GM21825 (cell line): ENCODE results near the gene ZNF652.

Experiments
- ATAC-seq: cut with Tn5 transposase; IDR thresholded peaks from one replicate; pipeline ENCODE4 v1.9.1; 2021; ENCODE audit warnings: mild to moderate bottlenecking, moderate library complexity; ENCODE audit not compliant: unreplicated experiment

The ZNF652 gene

DNA sequence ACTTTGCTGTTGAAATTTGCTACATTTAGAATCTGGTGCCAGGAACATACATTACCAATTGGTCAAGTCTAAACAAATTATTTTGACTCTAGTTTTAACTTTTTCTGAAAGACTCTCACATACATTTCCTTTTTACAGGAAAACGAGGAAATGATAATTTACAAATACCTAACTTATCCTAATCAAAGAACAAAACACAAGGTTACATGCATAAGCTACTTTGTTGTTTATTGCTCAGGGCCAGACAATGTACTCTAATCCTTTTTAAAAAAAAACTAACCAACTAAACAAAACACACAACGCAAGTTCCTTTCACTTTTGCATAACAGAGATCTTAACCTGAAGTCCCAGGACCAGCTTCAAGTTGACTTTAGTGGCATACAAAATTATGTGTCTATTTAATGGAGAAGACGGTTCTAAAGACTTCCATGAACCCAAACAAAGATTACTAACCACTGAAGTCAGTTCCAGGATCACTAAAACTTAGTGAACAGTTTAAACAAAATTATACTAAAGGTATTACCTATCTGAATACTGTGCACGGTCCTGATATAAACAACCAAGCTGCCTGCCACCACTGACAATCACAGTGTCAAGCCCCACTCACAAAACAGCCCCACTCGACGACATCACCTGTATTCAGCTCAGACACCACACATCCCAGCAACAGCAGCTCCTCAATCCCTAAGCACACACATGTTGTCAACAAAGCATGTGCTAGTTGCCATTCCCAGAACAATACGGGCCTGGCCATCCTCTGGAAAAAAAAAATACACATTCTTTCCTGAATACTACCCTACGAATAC, 1.9 kb downstream of the ZNF652 start:
- no peak for ATAC-seq

DNA sequence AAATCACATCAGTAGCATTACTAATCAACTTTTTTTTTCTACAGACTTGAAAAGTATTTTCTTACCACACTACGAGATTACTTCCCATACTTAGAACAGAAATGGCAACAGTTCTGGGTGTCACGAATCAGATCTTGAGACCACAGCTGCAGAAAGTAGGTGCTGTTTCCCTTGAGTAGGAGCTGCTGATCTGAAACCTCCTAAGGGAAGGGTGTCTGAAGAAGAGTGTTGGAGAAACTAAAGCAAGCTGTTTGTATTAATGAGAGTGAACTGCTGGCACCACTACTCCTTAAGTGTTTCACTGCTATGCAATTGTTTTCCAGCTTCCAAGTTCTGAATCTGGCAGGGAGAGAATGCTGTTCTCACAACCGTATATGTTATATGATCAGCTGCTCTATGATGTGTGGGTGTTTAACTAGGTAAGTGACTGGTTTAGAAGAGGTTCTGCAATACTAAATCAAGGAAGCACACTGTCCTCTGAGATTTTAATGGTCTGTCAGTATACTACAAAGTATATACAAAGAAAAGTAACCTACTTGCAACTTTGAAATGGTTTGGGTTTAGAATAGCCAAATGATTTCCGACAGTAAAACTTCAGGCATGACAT, 3.3 kb downstream of the ZNF652 start:
- peak; percentile 23 for ATAC-seq

DNA sequence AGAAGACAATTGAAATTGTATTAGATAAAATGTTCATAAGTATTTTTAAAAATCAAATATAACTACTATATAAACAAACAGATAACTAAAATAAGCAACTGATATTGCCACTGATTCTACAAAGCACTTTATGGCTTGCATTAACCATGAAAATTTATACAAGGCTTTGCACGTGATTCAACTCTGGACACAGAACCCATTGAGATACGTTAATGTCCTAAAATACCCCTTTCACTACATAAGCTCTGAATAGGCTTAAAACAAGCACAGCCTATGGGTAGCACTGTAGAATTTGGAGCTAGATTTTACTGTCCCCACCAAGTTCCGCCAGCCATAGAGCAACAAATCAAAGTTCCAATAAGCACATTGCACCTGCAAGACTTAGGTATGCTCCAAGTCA, 4.5 kb downstream of the ZNF652 start:
- no peak for ATAC-seq

DNA sequence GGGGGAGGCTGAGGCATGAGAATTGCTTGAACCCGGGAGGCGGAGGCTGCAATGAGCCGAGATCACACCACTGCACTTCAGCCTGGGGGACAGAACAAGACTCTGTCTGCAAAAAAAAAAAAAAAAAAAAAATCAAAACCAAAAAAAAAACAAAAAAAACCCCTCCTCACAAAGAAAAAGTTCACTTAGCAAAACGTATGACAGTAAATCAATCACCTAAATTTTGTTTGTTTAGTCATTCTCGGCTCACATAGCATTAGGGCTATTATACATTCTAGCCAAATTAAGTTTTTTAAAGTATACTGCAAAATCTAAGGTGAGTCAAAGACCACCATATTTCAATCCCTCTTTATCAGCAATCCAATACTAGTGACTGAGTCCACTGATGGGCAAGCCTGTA, 5.7 kb downstream of the ZNF652 start:
- no peak for ATAC-seq

DNA sequence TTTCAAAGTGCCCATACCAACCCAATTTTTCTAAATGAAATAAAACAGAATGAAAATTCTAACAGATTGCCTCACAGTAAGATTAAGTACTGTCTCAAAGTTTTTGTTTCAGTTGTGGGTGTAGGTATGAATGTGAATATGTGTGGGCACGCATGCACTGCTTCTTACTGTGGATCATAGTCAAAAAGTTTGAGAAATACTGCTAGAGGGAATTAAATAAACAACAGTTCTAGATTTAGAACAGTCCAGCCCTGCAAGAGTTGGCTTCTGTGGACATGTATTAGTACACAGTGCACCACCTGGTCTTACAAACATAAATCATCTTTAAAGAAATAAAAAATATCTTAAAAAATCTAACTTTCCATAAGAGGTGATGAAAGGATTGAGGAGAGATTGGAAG, 8.4 kb downstream of the ZNF652 start:
- ATAC-seq: no peak

DNA sequence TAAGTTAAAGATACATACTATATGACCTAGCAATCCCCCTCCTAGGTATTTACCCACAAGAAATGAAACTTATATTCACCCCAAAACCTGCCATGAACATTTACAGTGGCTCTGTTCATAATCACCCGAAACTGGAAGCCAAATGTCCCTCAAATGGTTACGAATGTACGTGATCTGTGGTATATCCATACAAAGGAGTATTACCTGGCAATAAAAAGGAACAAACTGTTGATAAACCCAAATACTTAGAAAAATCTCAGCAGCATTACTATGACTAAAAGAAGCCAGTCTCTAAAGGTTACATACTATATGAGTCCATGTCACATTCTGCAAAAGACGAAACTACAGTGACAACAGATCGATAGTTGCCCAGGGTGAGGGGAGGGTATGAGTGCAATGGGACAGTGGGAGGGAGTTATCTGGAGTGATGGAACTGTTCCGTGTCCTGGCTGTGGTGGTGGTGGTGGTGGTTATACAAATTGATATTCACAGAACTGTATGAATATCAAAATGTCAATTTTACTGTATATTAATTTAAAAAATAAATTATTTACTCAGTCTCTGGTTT, 9.4 kb downstream of the ZNF652 start:
- no peak for ATAC-seq

DNA sequence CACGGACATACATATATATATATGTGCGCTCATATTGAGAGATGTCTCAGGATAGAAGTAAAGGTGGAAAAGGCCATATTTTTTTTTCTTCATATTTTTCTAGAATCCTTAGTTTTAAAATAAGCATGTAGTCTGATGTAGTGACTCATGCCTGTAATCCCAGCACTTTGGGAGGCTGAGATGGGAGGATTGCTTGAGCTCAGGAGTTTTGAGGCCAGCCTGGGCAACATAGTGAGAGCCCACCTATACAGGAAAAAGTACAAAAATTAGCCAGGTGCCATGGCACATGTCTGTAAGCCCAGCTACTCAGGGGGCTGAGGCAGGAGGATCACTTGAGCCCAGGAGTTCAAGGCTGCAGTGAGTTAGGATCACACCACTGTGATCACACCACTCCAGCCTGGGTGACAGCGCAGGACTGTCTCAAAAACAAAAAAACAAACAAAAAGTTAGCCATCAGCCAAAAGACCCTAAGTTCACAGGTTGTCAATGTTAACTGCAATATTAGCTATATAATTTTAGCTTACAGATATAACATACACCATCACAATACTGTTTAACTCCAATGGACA, 10.4 kb downstream of the ZNF652 start:
- ATAC-seq: no peak

DNA sequence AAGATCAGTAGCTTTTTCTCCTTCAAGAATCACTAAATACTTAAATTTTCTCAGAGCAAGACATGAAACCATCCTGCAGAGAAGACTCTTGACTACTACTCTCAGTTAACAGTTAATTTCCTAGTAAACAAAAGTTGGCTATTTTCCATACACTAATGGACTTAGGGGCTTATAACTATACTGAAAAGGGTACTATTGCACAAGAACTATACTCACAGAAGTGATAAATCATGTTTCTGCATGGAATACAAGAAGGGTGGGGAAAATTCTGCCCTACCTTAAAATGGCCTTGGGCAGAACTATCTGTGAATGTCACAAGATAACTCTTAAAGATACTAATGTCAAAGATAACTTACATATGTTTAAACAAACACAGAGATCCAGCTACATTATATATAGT, 12.5 kb downstream of the ZNF652 start:
- ATAC-seq: no peak

DNA sequence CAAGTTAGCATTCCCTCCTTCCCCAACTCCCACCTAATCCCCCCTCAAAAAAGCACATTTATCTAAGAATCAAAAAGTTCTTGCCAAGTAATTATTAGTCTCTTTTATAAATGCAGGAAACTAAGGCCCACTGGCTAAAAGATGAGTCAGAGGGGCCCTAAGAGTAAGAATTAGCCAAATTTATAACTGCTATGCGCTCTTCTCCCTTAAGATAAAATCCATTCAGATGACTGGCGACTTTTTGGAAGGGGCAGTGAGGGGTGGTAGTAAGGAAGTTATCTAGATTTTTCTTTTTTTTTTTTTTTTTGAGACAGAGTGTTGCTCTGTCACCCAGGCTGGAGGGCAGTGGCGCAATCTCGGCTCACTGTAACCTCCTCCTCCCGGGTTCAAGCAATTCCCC, 17.1 kb downstream of the ZNF652 start:
- no peak for ATAC-seq

DNA sequence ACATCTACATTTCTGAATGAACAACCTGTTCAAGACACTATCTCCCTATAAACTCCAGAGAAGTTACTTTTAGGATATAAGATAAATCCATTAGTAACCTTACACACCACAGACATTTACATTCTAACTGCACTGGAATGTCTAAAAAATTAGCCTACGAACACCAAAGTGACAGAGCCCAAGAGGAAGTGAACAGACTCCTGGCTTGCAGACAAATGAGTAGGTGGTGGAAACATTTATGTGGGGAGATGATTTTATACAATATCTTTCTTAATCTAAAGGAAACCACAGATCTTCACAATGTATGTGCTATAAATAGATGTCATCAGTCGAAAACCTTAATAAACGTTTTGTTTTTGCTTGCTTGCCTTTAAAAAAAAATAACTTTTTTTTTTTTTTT, 18.8 kb downstream of the ZNF652 start:
- ATAC-seq: no peak

DNA sequence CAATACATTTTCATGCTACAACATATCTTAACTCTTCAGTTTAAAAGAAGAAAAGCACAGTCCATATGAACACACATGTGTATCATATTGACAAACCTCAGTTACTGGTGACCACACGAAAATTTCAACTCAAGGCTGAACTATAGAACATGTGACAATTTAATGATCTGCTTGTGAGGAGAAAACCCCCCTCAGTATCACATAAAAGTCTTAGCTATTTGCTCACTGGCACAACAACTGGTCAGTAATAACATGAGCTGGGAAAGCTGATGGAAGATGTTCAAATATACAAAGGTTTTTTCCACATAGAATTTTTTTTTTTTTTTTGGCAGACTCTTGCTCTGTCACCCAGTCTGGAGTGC, 19.5 kb downstream of the ZNF652 start:
- peak; percentile 37 for ATAC-seq

DNA sequence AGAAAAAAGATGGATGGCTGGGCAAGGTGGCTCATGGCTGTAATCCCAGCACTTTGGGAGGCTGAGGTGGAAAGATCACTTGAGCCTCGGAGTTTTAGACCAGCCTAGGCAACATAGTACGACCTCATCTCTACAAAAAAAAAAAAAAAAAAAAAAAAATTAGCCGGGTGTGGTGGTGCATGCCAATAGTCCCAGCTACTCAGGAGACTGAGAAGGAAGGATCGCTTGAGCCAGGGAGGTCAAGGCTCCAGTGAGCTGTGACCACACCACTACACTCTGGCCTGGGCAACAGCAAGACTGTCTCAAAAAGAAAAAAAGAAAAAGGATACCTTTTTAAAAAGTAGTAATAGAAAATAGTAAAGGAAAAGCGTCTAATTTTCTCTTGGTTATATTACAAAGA, 20.7 kb downstream of the ZNF652 start:
- no peak for ATAC-seq

DNA sequence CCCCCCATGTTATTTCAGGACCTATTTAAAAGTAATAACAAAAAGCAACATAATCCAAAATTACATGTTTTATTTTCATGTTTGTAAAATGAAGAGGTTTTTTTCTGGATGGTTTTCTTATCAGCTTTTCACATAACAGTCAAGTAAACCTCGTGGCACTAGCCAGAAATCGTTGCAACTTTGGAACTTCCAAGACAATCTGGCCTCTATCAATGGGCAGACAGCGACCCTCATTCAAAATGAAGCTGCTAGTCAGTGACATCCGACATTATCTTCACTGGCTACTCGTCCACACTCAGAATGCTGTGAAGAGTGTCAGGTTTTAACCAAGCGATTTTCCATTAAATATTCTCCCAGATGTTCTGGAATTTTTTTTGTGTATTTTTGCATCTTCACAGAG, 22.7 kb downstream of the ZNF652 start:
- no peak for ATAC-seq

DNA sequence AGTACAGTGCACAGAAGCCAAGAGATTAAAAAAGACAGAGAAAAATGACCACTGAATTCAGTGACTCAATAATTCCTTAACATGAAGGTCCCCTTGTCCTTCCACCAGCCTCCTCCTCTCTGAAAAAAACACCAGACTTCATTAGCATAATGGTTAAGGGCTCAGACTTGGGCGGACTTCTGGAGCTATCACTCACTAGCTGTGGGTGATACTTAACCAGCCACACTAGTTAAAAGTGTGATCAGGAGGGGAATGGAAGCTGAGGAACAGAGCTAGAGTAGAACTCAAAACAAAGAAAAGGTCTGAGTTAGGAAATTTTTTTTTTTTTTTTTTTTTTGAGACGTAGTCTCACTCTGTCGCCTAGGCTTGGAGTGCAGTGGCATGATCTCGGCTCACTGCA, 23.2 kb downstream of the ZNF652 start:
- ATAC-seq: no peak

DNA sequence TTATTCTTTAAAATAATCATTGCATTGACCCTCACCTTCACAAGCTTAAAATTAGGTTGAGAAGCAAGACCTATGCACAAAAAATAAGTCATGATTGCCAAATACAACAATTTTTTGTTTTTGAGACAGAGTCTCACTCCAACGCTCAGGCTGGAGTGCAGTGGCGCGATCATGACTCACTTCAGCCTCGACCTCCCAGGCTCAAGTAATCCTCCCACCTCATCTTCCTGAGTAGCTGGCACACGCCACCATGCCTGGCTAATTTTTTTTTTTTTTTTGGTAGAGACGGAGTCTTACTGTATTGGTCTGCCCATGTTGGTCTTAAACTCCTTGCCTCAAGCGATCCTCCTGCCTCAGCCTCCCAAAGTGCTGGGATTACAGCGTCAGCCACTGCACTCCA, 24.2 kb downstream of the ZNF652 start:
- ATAC-seq: no peak

DNA sequence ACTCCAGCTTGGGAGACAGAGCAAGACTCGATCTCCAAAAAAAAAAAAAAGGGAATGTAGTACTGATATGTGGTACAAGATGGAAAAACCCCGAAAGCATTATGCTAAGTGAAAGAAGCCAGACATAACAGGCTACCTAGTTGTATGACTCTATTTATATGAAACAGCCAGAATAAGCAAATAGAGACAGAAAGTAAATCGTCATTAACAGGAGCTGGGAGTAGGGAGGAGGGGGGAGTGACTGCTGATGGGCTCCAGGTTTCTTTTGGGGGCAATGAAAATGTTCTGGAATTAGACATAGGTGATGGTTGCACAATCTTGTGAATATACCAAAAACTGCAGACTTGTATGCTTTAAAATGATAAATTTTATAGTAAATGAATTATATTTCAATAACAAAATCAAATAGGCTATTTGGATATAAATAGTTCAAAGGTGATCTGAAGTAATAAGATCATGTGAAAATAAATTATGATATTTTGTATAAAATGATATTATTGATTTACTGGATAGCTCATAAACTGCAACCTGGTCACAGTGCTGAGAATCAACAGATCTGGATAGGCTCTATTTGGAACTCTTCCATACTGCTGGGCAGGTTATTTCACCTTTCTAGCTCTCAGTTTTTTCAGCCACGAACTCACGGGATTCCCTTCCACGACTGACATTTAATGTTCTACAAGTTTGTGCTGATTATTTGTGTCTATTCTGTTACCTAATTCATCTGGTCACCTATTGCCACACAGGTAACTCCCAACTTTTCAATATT, 27.1 kb downstream of the ZNF652 start:
- ATAC-seq: no peak

DNA sequence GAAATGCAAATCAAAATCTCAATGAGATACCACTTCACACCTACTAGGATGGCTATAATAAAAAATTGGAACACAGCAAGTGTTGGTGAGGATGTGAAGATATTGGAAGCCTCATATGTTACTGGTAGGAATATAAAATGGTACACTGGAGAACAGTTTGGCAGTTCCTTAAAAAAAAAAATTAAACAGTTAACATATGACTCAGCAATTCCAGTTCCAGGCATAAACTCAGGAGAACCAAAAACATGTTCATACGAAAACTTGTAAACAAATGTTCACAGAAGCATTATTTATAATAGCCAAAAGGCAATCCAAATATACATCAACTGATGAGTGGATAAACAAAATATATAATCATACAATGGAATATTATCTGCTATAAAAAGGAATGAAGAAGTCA, 28.2 kb downstream of the ZNF652 start:
- ATAC-seq: no peak

DNA sequence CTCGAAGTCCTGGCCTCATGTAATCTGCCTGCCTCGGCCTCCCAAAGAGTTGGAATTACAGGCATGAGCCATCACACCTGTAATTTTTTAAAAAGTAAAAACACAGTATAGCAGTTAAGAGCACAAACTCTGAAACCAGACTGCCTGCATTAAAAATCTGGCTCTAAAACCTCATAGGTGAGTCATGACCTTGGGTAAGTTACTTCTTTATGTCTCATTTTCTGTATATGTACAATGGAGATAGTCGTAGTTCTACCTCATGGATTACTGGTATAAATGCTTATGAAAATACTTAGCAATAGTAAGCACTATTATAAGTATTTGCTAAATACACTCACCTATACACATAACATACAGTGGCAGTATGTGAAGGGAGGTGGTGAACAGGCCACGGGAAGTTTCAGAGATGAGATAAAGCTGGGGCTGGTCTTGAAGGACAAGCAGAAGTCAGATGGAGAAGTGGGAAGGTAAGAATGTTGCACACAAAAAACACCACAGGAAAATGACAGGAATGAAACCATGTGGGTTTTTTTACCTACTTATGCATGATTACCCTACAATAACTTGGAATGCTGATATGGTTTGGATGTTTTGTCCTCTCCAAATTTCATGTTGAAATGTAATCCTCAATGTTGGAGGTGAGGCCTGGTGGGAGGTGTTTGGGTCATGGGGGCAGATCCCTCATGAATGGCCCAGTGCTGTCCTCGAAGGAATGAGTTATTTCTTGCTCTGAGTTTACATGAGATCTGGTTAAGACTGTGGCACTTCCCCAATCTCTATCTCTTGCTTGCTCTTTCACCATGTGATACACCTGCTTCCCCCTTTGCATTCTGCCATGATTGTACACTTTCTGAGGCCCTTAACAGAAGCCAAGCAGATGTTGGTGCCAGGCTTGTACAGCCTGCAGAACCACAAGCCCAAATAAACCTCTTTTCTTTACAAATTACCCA, 33.9 kb downstream of the ZNF652 start:
- no peak for ATAC-seq

DNA sequence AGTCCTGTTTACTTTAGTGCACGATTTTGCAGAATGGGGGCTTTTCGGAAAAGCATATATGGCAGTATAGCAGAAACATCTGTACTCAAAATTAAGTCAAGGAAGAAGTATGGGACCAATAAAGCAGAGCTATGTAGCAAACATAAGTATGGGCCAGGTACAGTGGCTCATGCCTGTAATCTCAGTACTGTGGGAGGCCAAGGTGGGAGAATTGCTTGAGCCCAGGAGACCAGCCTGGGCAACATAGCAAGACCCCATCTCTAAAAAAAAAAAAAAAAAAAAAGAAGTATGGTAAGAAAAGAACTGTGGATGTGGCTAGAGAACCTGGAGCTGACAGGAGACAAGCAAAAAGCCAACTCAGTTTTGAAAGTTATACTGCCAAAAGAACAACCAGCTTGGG, 36.1 kb downstream of the ZNF652 start:
- ATAC-seq: no peak

DNA sequence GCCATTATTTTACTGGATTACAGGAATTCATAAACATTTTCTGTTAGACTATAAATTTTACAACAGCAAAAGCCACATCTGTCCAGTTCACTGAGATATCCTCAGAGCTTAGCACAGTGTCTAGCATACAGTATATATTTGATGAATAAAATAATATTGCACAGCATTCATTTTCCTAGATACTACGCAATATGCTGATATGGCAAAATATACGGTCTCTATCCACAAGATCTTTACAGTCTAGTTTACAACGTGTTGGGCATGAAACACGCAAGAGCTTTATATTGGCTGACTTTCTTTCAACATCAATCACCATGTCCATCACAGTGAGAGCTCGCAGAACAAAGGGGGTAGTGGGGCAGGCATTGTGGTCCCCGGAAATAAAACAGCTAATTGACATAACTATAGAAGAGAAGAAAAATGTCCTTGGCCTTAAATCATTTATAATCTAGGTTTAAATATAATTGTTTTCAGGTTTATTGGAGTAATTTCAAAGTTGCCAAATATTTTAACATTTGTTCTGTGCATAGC, 43.5 kb downstream of the ZNF652 start:
- no peak for ATAC-seq
